DMS 273 (cell line): Measurements from ENCODE around the gene E2F1.
A peak's percentile ranks its signal among the peaks of the same experiment; 100 is the strongest.
"Not testable (repeated sequence)": the region's sequence is repeated elsewhere in the genome, so short reads cannot be mapped to it uniquely, and the experiment has no call there.

Source experiments
- DNase-seq: peaks from one replicate; lab custom pipeline; 2025; ENCODE audit not compliant: unreplicated experiment; lab: John Stamatoyannopoulos, UW

The E2F1 gene

DNA sequence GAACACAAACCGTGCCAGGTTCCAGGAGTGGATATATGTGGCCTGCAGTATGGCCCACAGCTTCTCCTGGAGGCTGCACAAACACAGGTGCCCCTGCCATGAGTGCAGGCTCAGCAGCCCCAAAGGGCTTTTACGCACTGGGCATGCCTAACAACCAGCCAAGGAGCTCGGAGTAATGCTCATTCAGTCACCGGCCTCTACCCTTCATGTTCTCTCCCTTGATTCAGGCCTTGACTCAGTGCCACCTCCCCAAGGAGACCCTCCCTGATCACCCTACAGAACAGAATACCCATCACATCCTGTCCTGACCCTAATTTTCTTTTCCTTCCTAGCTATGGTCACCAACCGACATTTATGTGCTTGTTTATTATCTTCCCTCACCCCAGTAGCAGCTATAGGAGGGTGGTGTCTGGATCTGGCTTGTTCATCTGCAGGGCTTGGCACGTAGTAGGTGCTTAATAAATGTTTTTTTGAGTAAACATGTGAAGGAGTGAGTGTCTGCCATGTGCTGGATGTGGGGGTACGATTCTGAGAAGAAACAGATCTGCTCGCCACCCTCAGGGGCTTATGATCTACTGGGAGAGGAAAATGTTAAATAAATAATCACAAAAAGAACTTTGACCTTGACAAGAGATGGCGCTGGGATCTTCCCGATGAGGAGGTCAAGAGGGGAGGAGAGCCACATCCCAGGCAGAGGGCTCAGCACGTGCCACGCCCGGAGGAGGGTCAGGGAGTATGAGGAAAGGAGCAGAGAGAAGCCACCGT lies 24.7 kb upstream of the E2F1 start:
- DNase-seq = no peak

DNA sequence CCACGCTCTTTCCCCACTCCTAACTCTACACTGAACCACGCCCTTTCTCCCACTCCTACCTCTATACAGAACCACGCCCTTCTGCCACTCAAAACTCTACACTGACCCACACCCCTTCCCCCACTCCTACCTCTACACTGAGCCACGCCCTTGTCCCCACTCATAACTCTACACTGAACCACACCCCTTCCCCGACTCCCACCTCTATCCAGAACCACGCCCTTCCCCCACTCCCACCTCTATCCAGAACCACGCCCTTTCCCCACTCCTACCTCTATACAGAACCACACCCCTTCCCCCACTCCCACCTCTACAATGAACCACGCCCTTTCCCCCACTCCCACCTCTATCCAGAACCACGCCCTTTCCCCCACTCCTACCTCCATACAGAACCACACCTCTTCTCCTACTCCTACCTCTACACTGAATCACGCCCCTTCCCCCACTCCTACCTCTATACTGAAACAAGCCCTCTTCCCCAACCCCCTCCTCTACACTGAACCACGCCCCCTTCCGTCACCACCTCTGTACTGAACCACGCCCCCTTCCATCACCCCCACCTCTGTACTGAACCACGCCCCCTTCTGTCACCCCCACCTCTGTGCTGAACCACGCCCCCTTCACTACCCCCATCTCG lies 23.8 kb upstream of the E2F1 start:
- no peak for DNase-seq

DNA sequence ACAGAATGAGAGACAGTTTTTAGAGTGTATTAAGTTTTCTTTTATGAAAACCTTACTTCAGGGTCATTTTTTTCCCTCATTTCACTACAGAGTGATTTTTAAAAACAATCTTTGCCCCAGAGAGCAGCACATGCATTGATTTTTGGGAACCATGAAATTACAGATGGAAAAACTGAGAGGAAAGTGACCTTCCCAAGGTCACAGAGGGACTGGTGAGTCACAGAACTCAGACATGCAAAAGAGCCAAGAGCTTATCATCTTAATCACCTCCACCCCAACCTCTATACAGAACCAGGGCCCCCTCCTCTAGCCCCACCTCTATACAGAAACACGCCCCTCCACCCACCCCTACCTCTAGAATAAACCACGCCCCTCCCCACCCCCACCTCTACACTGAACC lies 23.2 kb upstream of the E2F1 start:
- no peak for DNase-seq

DNA sequence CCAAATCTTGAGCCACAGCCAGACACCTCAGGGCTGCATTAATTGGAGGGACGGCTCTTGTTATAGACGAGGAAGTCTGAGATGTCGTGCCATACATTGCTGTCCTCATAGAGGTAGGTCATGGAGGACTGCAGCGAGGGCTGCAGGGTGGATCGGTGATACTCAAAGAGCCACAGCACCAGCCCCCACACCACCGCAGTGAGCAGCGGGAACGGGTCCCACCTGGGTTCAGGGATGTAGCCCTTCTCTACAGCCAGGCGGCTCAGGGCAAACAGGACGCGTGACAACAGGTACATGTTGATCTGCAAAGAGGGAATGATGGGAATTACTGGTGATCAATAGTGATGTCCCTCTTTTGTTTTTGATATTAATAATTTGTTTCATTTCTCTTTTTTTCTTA lies 21.5 kb upstream of the E2F1 start:
- DNase-seq = no peak

DNA sequence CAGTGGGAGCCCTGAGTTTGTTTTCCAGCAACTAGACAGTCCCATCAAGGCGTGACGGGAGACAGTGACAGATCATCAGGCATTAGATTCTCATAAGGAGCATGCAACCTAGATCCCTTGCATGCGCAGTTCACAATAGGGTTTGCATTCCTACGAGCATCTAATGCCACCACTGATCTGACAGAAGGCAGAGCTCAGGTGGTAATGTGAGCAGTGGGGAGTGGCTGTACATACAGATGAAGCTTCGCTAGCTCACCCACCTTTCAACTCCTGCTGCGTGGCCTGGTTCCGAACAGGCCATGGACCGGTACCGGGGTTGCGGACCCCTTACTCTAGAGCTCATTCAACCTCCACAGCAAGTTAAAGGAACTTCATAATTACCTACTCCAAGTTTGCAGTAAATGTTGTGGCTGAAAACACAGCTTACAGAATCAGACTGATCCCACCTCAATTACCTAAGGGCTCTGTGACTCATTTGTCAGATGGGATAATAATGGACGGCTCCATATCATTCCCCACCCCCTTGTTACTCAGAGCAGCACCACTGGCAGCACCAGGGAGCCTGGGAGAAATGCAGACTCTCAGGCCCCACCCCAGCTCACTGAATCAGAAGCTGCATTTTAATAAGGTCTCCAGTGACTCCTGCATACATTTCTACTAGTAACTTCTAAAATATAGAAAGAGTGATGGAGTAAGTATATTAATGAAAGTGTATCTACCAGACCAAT lies 18.2 kb upstream of the E2F1 start:
- DNase-seq = no peak

DNA sequence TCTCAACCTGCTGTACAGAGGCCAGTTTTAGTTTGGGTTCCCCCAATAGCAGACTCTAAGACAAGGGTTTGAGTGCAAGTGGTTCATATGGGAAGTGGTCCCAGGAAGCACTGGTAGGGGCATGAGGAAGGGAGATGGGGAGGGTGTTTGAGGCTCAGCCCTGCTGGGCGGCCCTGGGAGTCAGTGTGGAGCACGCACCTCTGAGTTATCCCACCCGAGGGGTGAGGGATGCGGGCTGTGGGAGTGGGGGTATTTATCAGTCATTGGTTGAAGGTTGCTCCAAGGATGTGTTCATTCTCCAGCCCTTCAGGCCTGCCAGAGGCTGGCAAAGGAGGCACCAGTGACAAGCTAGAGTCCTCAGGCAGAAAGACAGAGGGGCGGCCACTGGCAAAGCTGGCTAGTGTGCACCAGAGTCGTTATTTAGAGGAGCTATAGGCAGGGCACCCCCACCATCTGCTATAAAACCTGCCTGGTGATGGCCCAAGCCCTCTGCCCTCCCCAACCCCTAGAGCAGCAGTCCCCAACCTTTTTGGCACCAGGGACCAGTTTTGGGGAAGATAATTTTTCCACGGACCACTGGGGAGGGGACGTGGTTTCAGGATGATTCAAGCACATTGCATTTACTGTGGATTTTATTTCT lies 17.4 kb upstream of the E2F1 start:
- peak; percentile 52 for DNase-seq

DNA sequence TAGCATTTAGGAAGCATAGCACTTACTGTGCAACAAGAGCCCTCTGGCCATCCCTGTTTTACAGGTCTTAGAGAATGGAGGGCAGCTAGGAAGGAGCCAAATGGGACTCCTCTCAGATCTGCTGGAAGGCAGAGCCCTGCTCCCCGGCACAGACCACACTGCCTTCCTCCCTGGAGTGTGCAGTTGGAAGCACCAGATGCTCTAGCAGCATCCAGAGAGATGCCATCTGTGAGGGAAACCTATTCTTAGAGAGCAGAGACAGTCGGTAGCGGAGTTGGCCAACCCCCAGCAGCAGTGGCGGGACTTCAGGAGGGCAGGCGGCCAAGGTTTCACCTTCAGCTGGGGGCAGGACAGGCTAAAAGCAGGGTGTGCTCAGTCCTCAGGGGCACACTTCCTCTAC lies 16.7 kb upstream of the E2F1 start:
- DNase-seq = peak; percentile 99

DNA sequence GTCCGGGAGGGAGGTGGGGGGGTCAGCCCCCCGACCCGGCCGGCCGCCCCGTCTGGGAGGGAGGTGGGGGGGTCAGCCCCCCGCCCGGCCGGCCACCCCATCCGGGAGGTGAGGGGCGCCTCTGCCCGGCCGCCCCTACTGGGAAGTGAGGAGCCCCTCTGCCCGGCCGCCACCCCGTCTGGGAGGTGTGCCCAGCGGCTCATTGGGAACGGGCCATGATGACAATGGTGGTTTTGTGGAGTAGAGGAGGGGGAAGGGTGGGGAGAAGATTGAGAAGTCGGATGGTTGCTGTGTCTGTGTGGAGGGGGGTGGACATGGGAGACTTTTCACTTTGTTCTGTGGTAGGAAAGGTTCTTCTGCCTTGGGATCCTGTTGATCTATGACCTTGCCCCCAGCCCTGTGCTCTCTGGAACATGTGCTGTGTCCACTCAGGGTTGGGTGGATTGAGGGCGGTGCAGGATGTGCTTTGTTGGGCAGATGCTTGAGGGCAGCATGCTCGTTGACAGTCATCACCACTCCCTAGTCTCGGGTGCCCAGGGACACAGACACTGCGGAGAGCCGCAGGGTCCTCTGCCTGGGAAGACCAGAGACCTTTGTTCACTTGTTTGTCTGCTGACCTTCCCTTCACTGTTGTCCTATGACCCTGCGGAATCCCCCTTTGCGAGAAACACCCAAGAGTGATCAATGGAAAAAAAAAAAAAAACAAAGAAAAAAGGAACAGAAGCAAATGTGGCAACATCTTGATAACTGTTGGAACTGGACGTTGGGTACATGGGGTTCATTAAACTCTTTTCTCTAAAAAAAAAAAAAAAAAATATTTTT lies 15.7 kb upstream of the E2F1 start:
- no peak for DNase-seq

DNA sequence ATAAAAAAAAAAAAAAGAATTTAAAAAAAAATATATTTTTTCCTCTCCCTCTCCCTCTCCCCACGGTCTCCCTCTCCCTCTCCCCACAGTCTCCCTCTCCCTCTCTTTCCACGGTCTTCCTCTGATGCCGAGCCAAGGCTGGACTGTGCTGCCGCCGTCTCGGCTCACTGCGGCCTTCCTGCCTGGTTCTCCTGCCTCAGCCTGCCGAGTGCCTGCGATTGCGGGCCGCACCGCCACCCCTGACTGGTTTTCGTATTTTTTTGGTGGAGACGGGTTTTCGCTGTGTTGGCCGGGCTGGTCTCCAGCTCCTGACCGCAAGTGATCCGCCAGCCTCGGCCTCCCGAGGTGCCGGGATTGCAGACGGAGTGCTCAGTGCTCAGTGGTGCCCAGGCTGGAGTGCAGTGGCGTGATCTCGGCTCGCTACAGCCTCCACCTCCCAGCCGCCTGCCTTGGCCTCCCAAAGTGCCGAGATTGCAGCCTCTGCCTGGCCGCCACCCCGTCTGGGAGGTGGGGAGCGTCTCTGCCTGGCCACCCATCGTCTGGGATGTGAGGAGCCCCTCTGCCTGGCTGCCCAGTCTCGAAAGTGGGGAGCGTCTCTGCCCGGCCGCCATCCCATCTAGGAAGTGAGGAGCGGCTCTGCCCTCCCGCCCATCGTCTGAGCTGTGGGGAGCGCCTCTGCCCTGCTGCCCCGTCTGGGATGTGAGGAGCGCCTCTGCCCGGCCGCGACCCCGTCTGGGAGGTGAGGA lies 14.7 kb upstream of the E2F1 start:
- not testable (repeated sequence) for DNase-seq

DNA sequence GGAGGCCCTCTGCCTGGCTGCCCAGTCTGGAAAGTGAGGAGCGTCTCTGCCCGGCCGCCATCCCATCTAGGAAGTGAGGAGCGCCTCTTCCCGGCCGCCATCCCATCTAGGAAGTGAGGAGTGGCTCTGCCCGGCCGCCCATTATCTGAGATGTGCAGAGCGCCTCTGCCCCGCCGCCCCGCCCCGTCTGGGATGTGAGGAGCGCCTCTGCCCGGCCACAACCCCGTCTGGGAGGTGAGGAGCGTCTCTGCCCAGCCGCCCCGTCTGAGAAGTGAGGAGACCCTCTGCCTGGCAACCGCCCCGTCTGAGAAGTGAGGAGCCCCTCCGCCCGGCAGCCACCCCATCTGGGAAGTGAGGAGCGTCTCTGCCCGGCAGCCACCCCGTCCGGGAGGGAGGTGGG lies 12.8 kb upstream of the E2F1 start:
- DNase-seq = not testable (repeated sequence)

DNA sequence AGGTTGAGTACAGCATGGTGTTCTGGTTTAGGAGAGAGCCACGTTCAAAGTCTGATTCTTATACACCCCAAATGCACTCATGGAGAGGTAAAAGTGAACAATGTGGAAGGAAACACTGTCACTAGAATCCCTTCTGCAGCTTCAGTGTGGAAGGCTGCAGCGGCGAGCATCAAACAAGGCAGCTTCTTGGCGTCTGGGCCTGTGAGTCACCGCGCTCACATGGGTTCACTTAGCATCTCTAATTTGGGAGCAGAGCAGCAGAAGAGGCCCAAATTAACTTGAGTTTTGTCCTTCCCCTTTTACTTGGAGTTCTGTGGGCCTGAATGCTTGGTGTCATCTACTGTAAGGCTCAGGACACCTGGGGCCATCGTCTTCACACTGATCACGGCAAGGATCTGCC lies 10.9 kb upstream of the E2F1 start:
- DNase-seq = no peak

DNA sequence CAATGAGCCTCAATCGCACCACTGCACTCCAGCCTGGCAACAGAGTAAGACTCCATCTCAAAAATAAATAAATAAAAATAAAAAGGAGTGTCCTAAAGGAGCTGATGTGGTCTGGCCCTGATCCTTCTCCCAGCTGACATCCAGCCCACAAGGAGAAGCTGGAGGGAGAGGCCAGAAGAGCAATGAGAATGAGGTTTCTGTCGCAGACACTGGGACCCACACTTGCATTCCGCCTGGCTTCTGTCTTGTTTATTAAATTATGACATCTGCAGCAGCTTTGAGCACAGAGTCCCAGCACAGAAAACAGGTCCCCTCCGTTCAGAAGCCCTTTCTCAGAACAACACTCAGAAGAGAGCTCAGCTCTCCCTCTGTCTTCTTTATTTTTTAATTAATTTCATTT lies 10.3 kb upstream of the E2F1 start:
- no peak for DNase-seq

DNA sequence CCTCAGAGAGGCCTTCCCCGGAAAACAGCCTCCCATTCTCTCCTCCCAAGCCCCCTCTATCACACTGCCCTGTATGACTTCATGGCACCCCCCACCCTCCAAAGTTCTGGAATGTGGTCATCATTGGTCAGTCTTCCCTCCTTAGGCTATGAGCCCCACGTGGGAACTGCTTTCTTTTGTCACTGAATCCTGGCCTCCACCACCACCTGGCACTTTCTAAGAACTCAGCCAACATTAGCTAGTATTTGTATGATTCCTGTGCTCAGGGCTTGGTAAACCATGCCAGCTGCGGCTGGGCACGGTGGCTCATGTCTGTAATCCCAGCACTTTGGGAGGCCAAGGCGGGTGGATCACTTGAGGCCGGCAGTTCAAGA lies 8.4 kb upstream of the E2F1 start:
- DNase-seq = peak; percentile 57

DNA sequence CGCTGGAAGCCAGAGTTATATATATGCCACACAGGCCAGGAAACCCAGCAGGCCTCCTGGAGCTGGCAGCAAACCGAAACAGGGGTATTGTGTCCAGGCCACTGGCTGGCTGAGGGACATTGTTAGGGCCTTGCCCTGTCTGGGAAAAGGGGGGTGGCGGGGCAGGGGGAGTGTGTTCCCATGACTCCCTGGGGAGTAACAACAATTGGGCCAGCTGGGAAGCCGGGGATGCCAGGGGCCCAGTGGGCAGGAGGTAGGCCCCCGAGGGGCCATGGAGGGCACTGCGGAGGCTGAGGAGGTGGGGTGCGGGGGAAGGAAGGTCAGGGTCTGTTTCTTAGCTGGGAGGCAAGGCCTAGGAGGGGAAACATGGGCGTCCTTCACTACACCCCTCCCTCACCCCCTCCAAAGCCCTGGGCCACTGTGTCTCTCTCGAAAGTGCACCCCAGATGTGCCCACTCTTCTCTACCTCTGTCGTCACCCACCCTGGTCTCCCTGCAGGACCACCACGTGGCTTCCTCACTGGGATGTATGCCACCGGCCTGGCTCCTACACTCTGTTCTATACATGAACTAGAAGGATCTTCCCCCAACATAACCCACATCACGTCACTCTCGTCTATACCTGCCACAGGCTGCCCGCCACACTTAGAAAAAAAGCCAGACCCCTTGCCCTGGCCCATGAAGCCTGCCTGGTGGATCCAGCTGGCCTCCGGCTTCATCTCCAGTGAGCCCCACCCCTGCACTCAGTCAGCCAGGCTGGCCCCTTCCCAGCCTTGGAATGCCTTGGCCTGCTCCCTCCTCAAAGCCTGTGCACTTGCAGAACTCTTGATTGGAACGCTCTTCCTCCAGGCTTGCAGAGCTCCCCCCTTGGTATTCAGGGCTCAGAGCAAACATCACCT lies 7.8 kb upstream of the E2F1 start:
- peak; percentile 57 for DNase-seq

DNA sequence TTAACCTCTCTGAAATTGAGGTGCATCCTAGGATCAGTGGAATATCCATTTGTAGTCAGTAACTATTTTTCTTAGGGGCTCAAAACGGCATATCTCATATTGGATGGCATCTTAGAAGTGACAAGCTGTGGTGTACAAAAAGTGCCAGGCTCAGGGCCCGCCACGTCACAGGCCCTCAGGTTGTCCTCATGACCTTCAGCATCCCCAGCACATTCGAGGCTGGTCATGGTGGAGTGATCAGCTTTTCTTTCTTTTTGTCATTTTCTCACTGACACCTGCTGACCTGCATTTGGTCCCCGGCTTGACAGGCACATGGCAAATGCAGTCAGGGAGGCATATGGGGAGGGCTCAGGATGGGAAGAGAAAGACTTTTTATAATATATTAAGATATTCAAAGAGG lies 7.1 kb upstream of the E2F1 start:
- DNase-seq = no peak

DNA sequence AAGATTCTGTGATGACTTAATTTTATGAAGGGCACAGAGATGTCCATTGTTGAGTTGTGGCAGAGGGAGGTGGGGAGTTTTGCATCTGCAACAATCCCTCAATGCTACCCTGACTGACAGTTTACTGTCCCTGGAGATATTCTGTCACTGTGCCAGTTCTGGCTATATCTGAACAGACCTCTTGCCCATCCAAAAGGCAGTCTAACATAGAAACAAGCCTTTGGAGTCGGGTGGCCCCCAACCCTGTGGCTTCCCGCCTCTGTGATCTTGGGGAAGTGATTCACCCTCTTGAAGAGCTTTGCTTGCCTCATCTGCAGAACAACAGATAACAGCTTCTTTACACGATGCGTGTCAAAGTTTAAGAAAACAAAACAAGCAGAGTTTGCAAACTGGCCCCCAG lies 3.8 kb upstream of the E2F1 start:
- DNase-seq = no peak

DNA sequence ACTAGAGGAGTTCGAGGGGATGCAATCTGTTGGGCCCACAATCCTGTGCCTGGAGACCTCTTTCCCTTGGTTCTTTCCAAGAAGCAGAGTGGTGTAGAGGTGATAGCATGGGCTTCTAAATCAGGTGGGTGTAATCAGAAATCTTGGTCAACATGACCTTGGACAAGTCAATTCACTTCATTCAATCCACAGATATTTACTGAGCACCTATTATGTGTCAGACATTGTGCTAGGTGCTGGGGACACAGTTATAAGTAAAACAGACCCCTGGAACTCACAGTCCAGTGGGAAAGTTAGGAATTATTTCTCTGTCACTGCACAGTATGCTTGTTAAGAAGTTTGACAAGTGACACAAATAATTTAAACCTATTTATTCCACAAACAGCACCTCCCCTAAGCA lies 3.3 kb upstream of the E2F1 start:
- DNase-seq = no peak

DNA sequence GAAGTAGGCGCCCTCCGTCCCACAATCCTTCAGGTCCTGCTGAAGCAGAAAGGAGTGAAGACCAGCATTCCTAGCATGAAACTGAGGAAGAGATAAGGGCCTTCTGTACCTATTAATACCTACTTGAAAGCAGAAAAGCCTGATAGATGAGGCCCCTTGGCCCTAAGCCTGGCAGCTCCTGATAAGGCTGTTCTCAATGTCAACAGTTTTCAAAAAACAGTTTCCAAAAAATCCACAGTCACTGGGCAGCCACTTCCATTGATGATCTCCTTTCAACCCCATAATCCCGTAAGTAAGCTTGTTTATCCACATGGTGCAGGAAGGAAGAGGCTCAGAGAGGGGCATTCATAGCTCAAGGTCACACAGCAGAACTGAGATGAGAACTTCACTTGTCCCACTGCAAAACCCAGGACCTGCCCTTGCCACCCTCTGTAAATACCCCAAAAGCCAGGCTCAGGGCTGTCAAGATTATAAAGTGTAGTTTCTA lies 2.8 kb upstream of the E2F1 start:
- DNase-seq = no peak
